GM21619 (cell line): ENCODE data around the gene USP40.
A peak's percentile ranks its signal among the peaks of the same experiment; 100 is the strongest.

Source experiments
- ATAC-seq: cut with Tn5 transposase; IDR thresholded peaks from one replicate; pipeline ENCODE4 v1.9.1; 2021; ENCODE audit not compliant: unreplicated experiment

The USP40 gene

GRCh38 chr2:233501198-233502076, 65.1 kb downstream of the USP40 start:
- peak; percentile 62 for ATAC-seq

GRCh38 chr2:233499928-233500327, 66.7 kb downstream of the USP40 start:
- ATAC-seq = no peak

- ATAC-seq = no peak
Measured at GRCh38 chr2:233498126-233498525, 68.5 kb downstream of the USP40 start.

GRCh38 chr2:233497692-233498091, 68.9 kb downstream of the USP40 start:
- ATAC-seq = no peak

- no peak for ATAC-seq
Measured at GRCh38 chr2:233495503-233496496, 70.8 kb downstream of the USP40 start.

- ATAC-seq = no peak
Measured at GRCh38 chr2:233492751-233493150, 73.8 kb downstream of the USP40 start.

- no peak for ATAC-seq
Measured at GRCh38 chr2:233492078-233492477, 74.5 kb downstream of the USP40 start.

GRCh38 chr2:233491326-233491725, 75.3 kb downstream of the USP40 start:
- ATAC-seq = no peak

- ATAC-seq = no peak
Measured at GRCh38 chr2:233490831-233491230, 75.8 kb downstream of the USP40 start.

- no peak for ATAC-seq
Measured at GRCh38 chr2:233489666-233490065, 76.9 kb downstream of the USP40 start.

GRCh38 chr2:233489143-233489542, 77.4 kb downstream of the USP40 start:
- ATAC-seq = no peak

GRCh38 chr2:233487748-233488345, 78.7 kb downstream of the USP40 start:
- no peak for ATAC-seq

GRCh38 chr2:233486778-233487552, 79.6 kb downstream of the USP40 start:
- ATAC-seq = no peak

GRCh38 chr2:233486357-233486756, 80.2 kb downstream of the USP40 start:
- ATAC-seq = no peak

- no peak for ATAC-seq
Measured at GRCh38 chr2:233485726-233486125, 80.9 kb downstream of the USP40 start.

GRCh38 chr2:233482616-233483015, 84.0 kb downstream of the USP40 start:
- ATAC-seq = no peak

- ATAC-seq = no peak
Measured at GRCh38 chr2:233481368-233482142, 85.0 kb downstream of the USP40 start.

GRCh38 chr2:233480490-233481202, 85.9 kb downstream of the USP40 start:
- ATAC-seq = no peak
